H1 (cell line): ENCODE results near the gene EXOSC7. TPM values are rescaled to one million over a fixed set of nuclear protein-coding genes. Genes with fewer than 3 reads are reported as not detected.

Experiments used
- CTCF ChIA-PET: fragments of 300-600 bp; sonication (Branson Sonifier 250); formaldehyde crosslinking; loops from one replicate; lab custom pipeline; 2021; ENCODE audit not compliant: partially characterized antibody; lab: Charles Lee
- POLR2A ChIA-PET: fragments of 300-600 bp; sonication (Branson Sonifier 250); formaldehyde crosslinking; loops from one replicate; lab custom pipeline; 2021; ENCODE audit warnings: inconsistent platforms; ENCODE audit not compliant: partially characterized antibody; lab: Charles Lee
- DNase-seq, 2 experiments: peaks; one replicate each; pipeline versions ENCODE4 v3.0.0 to v3.0.0-alpha.2; 2010 to 2022; ENCODE audit warnings: low spot score in 2 of 2, low read depth in 1 of 2, mixed read lengths in 1 of 2
- FAIRE-seq: peaks from 2 replicates; lab custom pipeline; 2011; peaks lifted over from hg19 to GRCh38; lab: Jason Lieb, UNC
- H2AFZ ChIP-seq: 2 replicates; pipeline ENCODE4 v1.8.1; 2012; ENCODE audit warnings: low read length, inconsistent platforms
- H2AK5ac ChIP-seq: 2 replicates; pipeline ENCODE4 v1.6.1; 2013; ENCODE audit warnings: low read depth, low read length
- H2BK120ac ChIP-seq: replicated peaks from 2 replicates; pipeline ENCODE3; 2013; ENCODE audit warnings: low read depth, low read length, inconsistent platforms
- H2BK12ac ChIP-seq: 2 replicates; pipeline ENCODE4 v1.6.1; 2013; ENCODE audit warnings: low read depth, low read length
- H2BK15ac ChIP-seq: 2 replicates; pipeline ENCODE4 v1.6.1; 2013; ENCODE audit warnings: low read length
- H2BK20ac ChIP-seq: 2 replicates; pipeline ENCODE4 v1.6.1; 2013; ENCODE audit warnings: low read length
- H2BK5ac ChIP-seq: 2 replicates; pipeline ENCODE4 v1.6.1; 2013; ENCODE audit warnings: low read depth, low read length
- H3K14ac ChIP-seq: 2 replicates; pipeline ENCODE4 v1.6.1; 2013; ENCODE audit warnings: inconsistent platforms; ENCODE audit not compliant: insufficient read length
- H3K18ac ChIP-seq: 2 replicates; pipeline ENCODE4 v1.6.1; 2013; ENCODE audit warnings: low read length; ENCODE audit errors: extremely low read depth
- H3K23ac ChIP-seq: 2 replicates; pipeline ENCODE4 v1.6.1; 2013; ENCODE audit warnings: inconsistent platforms; ENCODE audit not compliant: insufficient read length
- H3K23me2 ChIP-seq: 2 replicates; pipeline ENCODE4 v1.6.1; 2013; ENCODE audit warnings: low read depth, low read length
- H3K27ac ChIP-seq: 2 replicates; pipeline ENCODE4 v1.6.1; 2011; ENCODE audit warnings: low read depth, low read length, inconsistent platforms
- H3K27me3 ChIP-seq, 4 experiments: replicated peaks in 1 of 4; 1 replicate in 1 of 4; 2 replicates in 3 of 4; pipeline versions ENCODE4 v1.6.1 to v1.8.1; 2011 to 2013; ENCODE audit warnings: low read length in 3 of 4, mild to moderate bottlenecking in 3 of 4, inconsistent platforms in 2 of 4, mixed read lengths in 2 of 4, moderate library complexity in 1 of 4; ENCODE audit not compliant: control insufficient read depth in 3 of 4, insufficient read depth in 3 of 4; ENCODE audit errors: extremely low read depth in 1 of 4
- H3K36me3 ChIP-seq, 4 experiments: 2 replicates each; pipeline versions ENCODE4 v1.6.1 to v1.8.1; 2011 to 2013; ENCODE audit warnings: mild to moderate bottlenecking in 4 of 4, low read length in 3 of 4, moderate library complexity in 2 of 4, control low read depth in 1 of 4, inconsistent platforms in 1 of 4; ENCODE audit not compliant: insufficient read depth in 4 of 4, control insufficient read depth in 2 of 4
- H3K4ac ChIP-seq: replicated peaks from 2 replicates; pipeline ENCODE3; 2013; ENCODE audit warnings: low read length, low read depth, mixed read lengths, inconsistent platforms; ENCODE audit not compliant: insufficient read length
- H3K4me1 ChIP-seq, 4 experiments: replicated peaks in 1 of 4; 1 replicate in 1 of 4; 2 replicates in 3 of 4; pipeline versions ENCODE4 v1.6.1 to v1.8.1; 2011 to 2013; ENCODE audit warnings: low read length in 3 of 4, inconsistent platforms in 2 of 4, mixed read lengths in 1 of 4; ENCODE audit not compliant: insufficient read depth in 4 of 4, control insufficient read depth in 3 of 4
- H3K4me2 ChIP-seq, 2 experiments: 2 replicates each; pipeline versions ENCODE4 v1.6.1 to v1.8.1; 2011 to 2013; ENCODE audit warnings: low read depth in 2 of 2, low read length in 2 of 2, control low read depth in 1 of 2, inconsistent platforms in 1 of 2, mild to moderate bottlenecking in 1 of 2; ENCODE audit not compliant: insufficient read depth in 1 of 2
- H3K4me3 ChIP-seq, 4 experiments: fragments of 200-600, 300-600 bp in 1 of 4; sonication (generic), shearing (Covaris generic), sonication (Bioruptor Twin) in 1 of 4; 2 replicates each; pipeline versions ENCODE4 v1.5.1 to v1.8.1; 2011 to 2016; ENCODE audit warnings: low read length in 4 of 4, low read depth in 3 of 4, control low read depth in 2 of 4, inconsistent platforms in 2 of 4, mild to moderate bottlenecking in 2 of 4, mixed read lengths in 1 of 4, moderate library complexity in 1 of 4; ENCODE audit not compliant: insufficient read depth in 2 of 4; ENCODE audit errors: extremely low read depth in 1 of 4
- H3K56ac ChIP-seq: replicated peaks from 2 replicates; pipeline ENCODE3; 2013; ENCODE audit warnings: low read depth, mild to moderate bottlenecking, mixed read lengths, low read length, inconsistent platforms; ENCODE audit not compliant: insufficient read length
- H3K79me1 ChIP-seq: 2 replicates; pipeline ENCODE4 v1.6.1; 2013; ENCODE audit warnings: low read depth, low read length, control low read depth
- H3K79me2 ChIP-seq, 2 experiments: 2 replicates each; pipeline versions ENCODE4 v1.6.1 to v1.8.1; 2012 to 2013; ENCODE audit warnings: low read length in 2 of 2, mild to moderate bottlenecking in 2 of 2, inconsistent platforms in 1 of 2; ENCODE audit not compliant: insufficient read depth in 2 of 2, control insufficient read depth in 1 of 2
- H3K9ac ChIP-seq, 4 experiments: replicated peaks in 1 of 4; 1 replicate in 1 of 4; 2 replicates in 3 of 4; pipeline versions ENCODE4 v1.6.1 to v1.8.1; 2011 to 2013; ENCODE audit warnings: low read depth in 3 of 4, low read length in 3 of 4, control low read depth in 2 of 4, mild to moderate bottlenecking in 2 of 4, moderate library complexity in 2 of 4, inconsistent platforms in 1 of 4; ENCODE audit errors: extremely low read depth in 1 of 4
- H3K9me3 ChIP-seq, 2 experiments: 2 replicates each; pipeline versions ENCODE4 v1.6.1 to v1.8.1; 2012 to 2013; ENCODE audit warnings: mild to moderate bottlenecking in 2 of 2, moderate library complexity in 2 of 2, control low read depth in 1 of 2, inconsistent platforms in 1 of 2, low read depth in 1 of 2, low read length in 1 of 2, mixed read lengths in 1 of 2; ENCODE audit not compliant: insufficient read depth in 2 of 2
- H4K20me1 ChIP-seq, 2 experiments: replicated peaks in 1 of 2; 2 replicates each; pipeline versions ENCODE3 to v1.8.1; 2011 to 2013; ENCODE audit warnings: inconsistent platforms in 2 of 2, low read length in 2 of 2, mild to moderate bottlenecking in 1 of 2; ENCODE audit not compliant: insufficient read depth in 2 of 2, control insufficient read depth in 1 of 2
- H4K5ac ChIP-seq: 2 replicates; pipeline ENCODE4 v1.6.1; 2013; ENCODE audit warnings: low read length, low read depth, mixed read lengths, inconsistent platforms; ENCODE audit not compliant: insufficient read length
- H4K8ac ChIP-seq: 2 replicates; pipeline ENCODE4 v1.8.0; 2013; ENCODE audit warnings: mild to moderate bottlenecking, moderate library complexity, low read length, inconsistent platforms; ENCODE audit not compliant: insufficient read depth; ENCODE audit errors: extremely low read depth
- H4K91ac ChIP-seq: replicated peaks from 2 replicates; pipeline ENCODE3; 2013; ENCODE audit warnings: low read length, mixed read lengths, inconsistent platforms; ENCODE audit not compliant: insufficient read length
- GTF2F1 ChIP-seq: IDR thresholded peaks from 2 replicates; pipeline ENCODE4 v1.6.1; 2012; ENCODE audit warnings: low read depth, low read length, improper control_type of control experiment, borderline replicate concordance
- JUND ChIP-seq: IDR thresholded peaks from 2 replicates; pipeline ENCODE4 v1.6.1; 2011; ENCODE audit warnings: mild to moderate bottlenecking, improper control_type of control experiment, low read length
- KDM5A ChIP-seq: fragments of 200-600 bp; IDR thresholded peaks from 2 replicates; pipeline ENCODE4 v1.7.1; 2012; ENCODE audit warnings: mild to moderate bottlenecking, low read length, inconsistent platforms, mixed read lengths
- MAFK ChIP-seq: IDR thresholded peaks from 2 replicates; pipeline ENCODE4 v1.6.1; 2012; ENCODE audit warnings: low read depth, mild to moderate bottlenecking, improper control_type of control experiment, low read length
- NRF1 ChIP-seq: IDR thresholded peaks from 2 replicates; pipeline ENCODE4 v1.6.1; 2011; ENCODE audit warnings: mild to moderate bottlenecking, low read depth, low read length, improper control_type of control experiment
- RFX5 ChIP-seq: IDR thresholded peaks from 2 replicates; pipeline ENCODE4 v1.6.1; 2011; ENCODE audit warnings: low read depth, low read length, improper control_type of control experiment, borderline replicate concordance
- RNF2 ChIP-seq: fragments of 200-900, 300-1000 bp; sonication (generic); IDR thresholded peaks from 2 replicates; pipeline ENCODE4 v1.7.1; 2016; ENCODE audit warnings: borderline replicate concordance, low read depth, mild to moderate bottlenecking, antibody characterized with exemption, low read length; ENCODE audit not compliant: poor library complexity, severe bottlenecking; ENCODE audit errors: missing control alignments
- SUZ12 ChIP-seq: fragments of 200-600 bp; sonication (generic); IDR thresholded peaks from 2 replicates; pipeline ENCODE4 v1.6.1; 2012; ENCODE audit warnings: mild to moderate bottlenecking, inconsistent platforms, low read length, moderate library complexity, mixed read lengths
- TBP ChIP-seq: IDR thresholded peaks from 2 replicates; pipeline ENCODE4 v1.6.1; 2011; ENCODE audit warnings: low read depth, low read length, improper control_type of control experiment
- TCF12 ChIP-seq: IDR thresholded peaks from 2 replicates; pipeline ENCODE4 v1.6.1; 2011; ENCODE audit warnings: low read depth, mild to moderate bottlenecking, low read length
- WGBS, 2 experiments: shearing (Covaris generic) in 1 of 2; methylation state at CpG; one replicate each; pipeline versions ENCODE4 v1.1.6 to v1.1.7; 2013 to 2015; ENCODE audit warnings: low lambda C conversion rate in 2 of 2, mixed read lengths in 2 of 2, inconsistent platforms in 1 of 2, low coverage in 1 of 2, missing lambda C conversion rate in 1 of 2; ENCODE audit not compliant: insufficient replicate concordance in 2 of 2, insufficient coverage in 1 of 2, insufficient read length in 1 of 2; ENCODE audit errors: extremely low coverage in 1 of 2, missing lambda C conversion rate in 1 of 2; 5-methylcytosine and 5-hydroxymethylcytosine counted together
- polyA plus RNA-seq, 7 experiments: library from polyadenylated mRNA; depleted of rRNA in 3 of 7; stranded (reverse) in 5 of 7; unstranded in 2 of 7; fragments of >200 nt in 5 of 7; fragments of 200-250 nt in 2 of 7; gene quantifications; 1 replicate in 5 of 7; 2 replicates in 1 of 7; 4 replicates in 1 of 7; pipeline versions ENCODE4 v1.2.1 to v1.2.3, GENCODE V29; 2011 to 2013; ENCODE audit warnings: missing spikeins in 2 of 7, mixed read lengths in 2 of 7
- total RNA-seq: library from RNA; stranded (reverse); fragmentation: NEBNext Ultra II Directional; extraction: Animal tissue kit (Norgen Biotek cat#: 25700); gene quantifications from 2 replicates; pipeline ENCODE4 v1.2.1, GENCODE V29; 2021
- TF ChIP-seq, protein P1 (sequence below), 3 experiments: IDR thresholded peaks; 1 replicate in 2 of 3; 2 replicates in 1 of 3; pipeline versions ENCODE4 v1.5.1 to v1.6.1; 2011; ENCODE audit warnings: low read length in 3 of 3, mild to moderate bottlenecking in 3 of 3, inconsistent platforms in 2 of 3, low read depth in 1 of 3, moderate library complexity in 1 of 3; ENCODE audit not compliant: insufficient read depth in 1 of 3; ENCODE audit errors: control extremely low read depth in 1 of 3

The EXOSC7 gene
- total and polyA plus RNA-seq, 2 of the 8 experiments (the other 6 are each of a cell fraction or from before 2014, with no cell fraction given) = 92.7 to 94.5 TPM

DNA sequence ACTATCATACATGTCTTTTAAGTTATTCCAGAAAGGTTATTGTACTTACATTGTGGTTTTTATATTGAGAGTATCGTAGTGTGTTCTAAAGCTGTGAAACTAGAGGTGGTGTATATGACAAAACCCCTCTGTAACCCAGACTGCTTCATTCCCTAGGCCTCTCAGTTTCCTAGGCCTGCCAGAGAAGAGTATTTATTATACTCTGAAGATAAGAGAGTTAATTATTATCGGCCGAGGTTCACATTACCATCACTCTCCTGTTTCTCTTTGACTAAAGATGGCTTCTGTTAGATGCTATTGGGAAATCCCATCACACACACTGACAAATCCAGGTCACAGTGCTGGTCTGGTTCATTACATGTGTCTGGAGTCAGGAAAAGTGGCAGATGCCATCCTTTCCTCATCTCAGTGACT is 20.5 kb downstream of the EXOSC7 start:
- no peak overlapping the region for H3K4me2 ChIP-seq
- no peak for FAIRE-seq
- TF ChIP-seq RNF2 (no peak), NRF1 (no peak), KDM5A (no peak), SUZ12 (no peak), JUND (no peak), MAFK (no peak), RFX5 (no peak), TCF12 (no peak), TBP (no peak), GTF2F1 (no peak)
- TF ChIP-seq, protein P1, sequence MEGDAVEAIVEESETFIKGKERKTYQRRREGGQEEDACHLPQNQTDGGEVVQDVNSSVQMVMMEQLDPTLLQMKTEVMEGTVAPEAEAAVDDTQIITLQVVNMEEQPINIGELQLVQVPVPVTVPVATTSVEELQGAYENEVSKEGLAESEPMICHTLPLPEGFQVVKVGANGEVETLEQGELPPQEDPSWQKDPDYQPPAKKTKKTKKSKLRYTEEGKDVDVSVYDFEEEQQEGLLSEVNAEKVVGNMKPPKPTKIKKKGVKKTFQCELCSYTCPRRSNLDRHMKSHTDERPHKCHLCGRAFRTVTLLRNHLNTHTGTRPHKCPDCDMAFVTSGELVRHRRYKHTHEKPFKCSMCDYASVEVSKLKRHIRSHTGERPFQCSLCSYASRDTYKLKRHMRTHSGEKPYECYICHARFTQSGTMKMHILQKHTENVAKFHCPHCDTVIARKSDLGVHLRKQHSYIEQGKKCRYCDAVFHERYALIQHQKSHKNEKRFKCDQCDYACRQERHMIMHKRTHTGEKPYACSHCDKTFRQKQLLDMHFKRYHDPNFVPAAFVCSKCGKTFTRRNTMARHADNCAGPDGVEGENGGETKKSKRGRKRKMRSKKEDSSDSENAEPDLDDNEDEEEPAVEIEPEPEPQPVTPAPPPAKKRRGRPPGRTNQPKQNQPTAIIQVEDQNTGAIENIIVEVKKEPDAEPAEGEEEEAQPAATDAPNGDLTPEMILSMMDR (IDR thresholded peaks at IDR 0.05; ENCODE audit: control extremely low read depth in 1 of 3, insufficient read depth in 1 of 3, low read depth in 1 of 3, low read length in 3 of 3) = no peak
- H3K79me1 ChIP-seq = peaks cover 4% of the 10 kb centered on the region
- H3K9me3 ChIP-seq = no peaks in the 10 kb centered on the region
- DNase-seq = no peak
- 89% methylated on average over 3 of the region's 3 CpGs; no CpG with 5 or more reads in 1 of the 2 experiments for WGBS, 2 experiments
- no peak overlapping the region for H2BK5ac ChIP-seq
- peaks cover 4 to 7% (median 6%) of the 10 kb centered on the region in 4 experiments; a peak in 6 of 7 replicates for H3K4me1 ChIP-seq
- ChIA-PET POLR2A (no interaction called here), CTCF (interaction anchor here (1.5 to 1.8 kb wide), 2 partner anchors 9 to 16 kb away, joined by 4 to 5 read pairs; no protein-coding TSS in a partner anchor)
- H3K18ac ChIP-seq = no peak overlapping the region
- no peaks in the 10 kb centered on the region for H3K27me3 ChIP-seq
- H3K4ac ChIP-seq = no peak overlapping the region
- peaks cover 3 to 12% of the 10 kb centered on the region in 2 experiments for H4K20me1 ChIP-seq
- no peak overlapping the region for H4K91ac ChIP-seq
- no peak overlapping the region for H2BK120ac ChIP-seq
- no peak overlapping the region for H3K27ac ChIP-seq
- H3K23ac ChIP-seq = no peak overlapping the region
- H3K23me2 ChIP-seq = no peaks in the 10 kb centered on the region; the same call in 1 of the 2 replicates
- no peak overlapping the region for H2BK12ac ChIP-seq
- H3K4me3 ChIP-seq = no peak overlapping the region
- H3K56ac ChIP-seq = no peak overlapping the region
- no peak overlapping the region for H2BK15ac ChIP-seq
- H2BK20ac ChIP-seq = no peak overlapping the region
- no peak overlapping the region for H3K9ac ChIP-seq
- no peak overlapping the region for H4K5ac ChIP-seq
- H3K36me3 ChIP-seq = peaks cover 19 to 51% (median 39%) of the 10 kb centered on the region in 4 experiments
- no peak overlapping the region for H2AK5ac ChIP-seq
- H3K14ac ChIP-seq = no peak overlapping the region
- H4K8ac ChIP-seq = no peak overlapping the region
- peaks cover 0 to 31% of the 10 kb centered on the region in 2 experiments; a peak in 2 of 4 replicates for H3K79me2 ChIP-seq
- no peak overlapping the region for H2AFZ ChIP-seq
